Adrenal gland (tissue), 12 donors: ENCODE measurements around the gene IMP3. TPM values are rescaled to one million over a fixed set of nuclear protein-coding genes. Genes with fewer than 3 reads are reported as not detected.

Experiments
- DNase-seq, 7 donors: peaks; one replicate each; pipeline ENCODE4 v3.0.0-alpha.2; 2019 to 2020
- H3K27ac ChIP-seq, 5 donors: fragments of 200-600 bp; sonication (generic) in 4 of 5; 1 replicate in 3 of 5; 2 replicates in 2 of 5; pipeline versions ENCODE4 v1.5.1 to v1.8.0; 2016 to 2020; ENCODE audit warnings: mild to moderate bottlenecking in 1 of 5
- H3K27me3 ChIP-seq: fragments of 200-600 bp; 2 replicates; pipeline ENCODE4 v1.8.0; 2021
- H3K36me3 ChIP-seq, 2 donors: fragments of 200-600 bp; replicated peaks in 1 of 2; 1 replicate in 1 of 2; 2 replicates in 1 of 2; pipeline versions ENCODE4 v1.5.1 to v1.8.0; 2018 to 2022
- H3K4me1 ChIP-seq, 2 donors: fragments of 200-600 bp; replicated peaks in 1 of 2; 1 replicate in 1 of 2; 2 replicates in 1 of 2; pipeline versions ENCODE4 v1.5.1 to v1.8.0; 2018 to 2021
- H3K4me3 ChIP-seq, 4 donors: fragments of 200-600 bp; sonication (generic) in 3 of 4; one replicate each; pipeline ENCODE4 v1.5.1; 2016 to 2018
- H3K9me3 ChIP-seq, 3 donors: fragments of 200-600 bp; sonication (generic) in 1 of 3; replicated peaks in 1 of 3; 1 replicate in 2 of 3; 2 replicates in 1 of 3; pipeline versions ENCODE4 v1.5.1 to v1.8.0; 2016 to 2021
- POLR2A ChIP-seq, 2 donors: fragments of 450-650 bp; IDR thresholded peaks; one replicate each; pipeline ENCODE4 v1.6.1; 2017; ENCODE audit warnings: antibody characterized with exemption in 2 of 2, mild to moderate bottlenecking in 2 of 2, moderate library complexity in 1 of 2
- WGBS, 4 donors: extraction: QIAGEN DNeasy Blood & Tissue Kit in 2 of 4; methylation state at CpG; one replicate each; pipeline versions ENCODE4 v1.1.5 to v1.1.7; 2013 to 2017; 5-methylcytosine and 5-hydroxymethylcytosine counted together
- intact Hi-C, 2 donors: fragments of 100-400 bp; cut with DNase I; formaldehyde crosslinking; loops; one replicate each; pipeline versions ENCODE4 v1.14.1 to v1.15.0; 2022 to 2023
- polyA plus RNA-seq, 3 donors: library from polyadenylated mRNA; stranded (reverse); fragments of 200-250 nt in 2 of 3; fragments of 350-450 nt in 1 of 3; fragmentation: Illumina TruSeq in 1 of 3; extraction: RNeasy Lipid Tissue Mini Kit (QIAGEN cat#74804) in 1 of 3; gene quantifications; one replicate each; pipeline ENCODE4 v1.2.3, GENCODE V29; 2013 to 2014
- total RNA-seq, 9 donors: library from RNA; depleted of rRNA in 4 of 9; stranded (reverse); fragments of >200 nt in 4 of 9; fragments of 120-200 nt in 1 of 9; fragmentation: NEBNext Ultra II Directional in 1 of 9; extraction: Animal tissue kit (Norgen Biotek cat#: 25700) in 1 of 9; gene quantifications; one replicate each; pipeline versions ENCODE4 v1.1.0 to v1.2.4, GENCODE V29; 2013 to 2023
- TF ChIP-seq, protein P1 (sequence below), 6 experiments: fragments of 450-650 bp in 4 of 6; fragments of 200-600 bp in 2 of 6; sonication (generic) in 1 of 6; IDR thresholded peaks; 1 replicate in 5 of 6; 2 replicates in 1 of 6; pipeline versions ENCODE4 v1.5.1 to v1.8.0; 2016 to 2021; ENCODE audit warnings: antibody characterized with exemption in 6 of 6, mild to moderate bottlenecking in 2 of 6, moderate library complexity in 1 of 6
- donor health status: healthy with polysubstance abuse.
- donor health status: Bipolar disorder and iron deficiency.
- donor health status: DM: yes; HTN: yes; CAD: no.
- donor health status: DM: no; HTN: no; CAD: no.
- donor health status: DM: no; HTN: no; CAD: no.
- donor health status: DM: yes; HTN: yes; CAD: no.

Gene IMP3
- total and polyA plus RNA-seq, 12 donors, result 49.8 to 161 (median 84.0) TPM

DNA sequence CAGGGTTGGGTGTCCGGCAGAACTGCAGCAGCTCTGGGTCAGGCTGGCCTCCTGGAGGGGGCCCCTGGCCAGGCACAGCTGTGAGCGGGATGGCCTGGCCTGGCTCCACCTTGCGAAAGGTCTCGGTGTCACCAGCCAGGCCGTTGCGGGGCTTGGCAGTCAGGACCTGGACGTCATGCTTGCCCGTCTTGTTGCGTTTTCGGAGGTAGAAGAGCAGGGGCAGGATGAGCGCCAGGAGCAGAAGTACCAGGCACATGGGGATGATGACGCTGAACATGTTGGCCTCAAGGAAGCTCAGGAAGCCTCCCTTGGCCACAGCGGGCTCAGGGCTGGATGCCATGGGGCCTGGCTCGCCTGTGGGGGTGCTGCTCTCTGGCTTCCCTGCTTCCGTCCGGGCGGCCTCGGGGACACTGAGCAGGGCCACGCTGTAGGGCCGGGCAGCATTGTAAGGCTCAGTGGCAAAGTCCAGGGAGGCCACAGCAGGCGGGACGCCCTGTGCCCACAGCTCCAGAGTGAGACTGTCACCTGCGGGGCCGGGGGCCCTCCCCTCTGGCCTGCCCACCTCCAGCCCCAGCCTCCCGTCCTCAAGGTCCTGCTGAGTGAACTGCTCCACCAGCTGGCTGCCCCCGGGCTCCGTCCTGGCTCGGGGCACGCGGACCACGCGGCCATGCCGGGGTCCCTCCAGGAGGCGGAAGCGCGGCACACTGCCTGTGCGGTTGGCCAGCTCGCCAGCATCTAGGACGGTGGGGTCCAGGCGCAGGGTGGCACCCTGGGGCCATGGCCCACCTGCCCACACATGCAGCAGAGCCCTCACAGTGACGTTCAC is 35.8 kb upstream of the IMP3 start:
- TF ChIP-seq, protein P1, sequence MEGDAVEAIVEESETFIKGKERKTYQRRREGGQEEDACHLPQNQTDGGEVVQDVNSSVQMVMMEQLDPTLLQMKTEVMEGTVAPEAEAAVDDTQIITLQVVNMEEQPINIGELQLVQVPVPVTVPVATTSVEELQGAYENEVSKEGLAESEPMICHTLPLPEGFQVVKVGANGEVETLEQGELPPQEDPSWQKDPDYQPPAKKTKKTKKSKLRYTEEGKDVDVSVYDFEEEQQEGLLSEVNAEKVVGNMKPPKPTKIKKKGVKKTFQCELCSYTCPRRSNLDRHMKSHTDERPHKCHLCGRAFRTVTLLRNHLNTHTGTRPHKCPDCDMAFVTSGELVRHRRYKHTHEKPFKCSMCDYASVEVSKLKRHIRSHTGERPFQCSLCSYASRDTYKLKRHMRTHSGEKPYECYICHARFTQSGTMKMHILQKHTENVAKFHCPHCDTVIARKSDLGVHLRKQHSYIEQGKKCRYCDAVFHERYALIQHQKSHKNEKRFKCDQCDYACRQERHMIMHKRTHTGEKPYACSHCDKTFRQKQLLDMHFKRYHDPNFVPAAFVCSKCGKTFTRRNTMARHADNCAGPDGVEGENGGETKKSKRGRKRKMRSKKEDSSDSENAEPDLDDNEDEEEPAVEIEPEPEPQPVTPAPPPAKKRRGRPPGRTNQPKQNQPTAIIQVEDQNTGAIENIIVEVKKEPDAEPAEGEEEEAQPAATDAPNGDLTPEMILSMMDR (IDR thresholded peaks at IDR 0.05), result no peak
- TF ChIP-seq POLR2A (IDR thresholded peaks at IDR 0.05), result no peak
- peaks cover 0 to 8% of the 10 kb centered on the region in 2 donors for H3K4me1 ChIP-seq
- no peaks in the 10 kb centered on the region for H3K36me3 ChIP-seq
- WGBS, 4 donors, result 80 to 91% (median 89%) methylated on average over 10 to 41 of the region's 41 CpGs
- DNase-seq, result no peak
- intact Hi-C loops, result no loop called here
- no peaks in the 10 kb centered on the region for H3K27me3 ChIP-seq
- H3K27ac ChIP-seq, result peak overlapping the region in 1 of 5 donors; percentile 35
- H3K4me3 ChIP-seq, result no peak overlapping the region
- H3K9me3 ChIP-seq, result no peaks in the 10 kb centered on the region

DNA sequence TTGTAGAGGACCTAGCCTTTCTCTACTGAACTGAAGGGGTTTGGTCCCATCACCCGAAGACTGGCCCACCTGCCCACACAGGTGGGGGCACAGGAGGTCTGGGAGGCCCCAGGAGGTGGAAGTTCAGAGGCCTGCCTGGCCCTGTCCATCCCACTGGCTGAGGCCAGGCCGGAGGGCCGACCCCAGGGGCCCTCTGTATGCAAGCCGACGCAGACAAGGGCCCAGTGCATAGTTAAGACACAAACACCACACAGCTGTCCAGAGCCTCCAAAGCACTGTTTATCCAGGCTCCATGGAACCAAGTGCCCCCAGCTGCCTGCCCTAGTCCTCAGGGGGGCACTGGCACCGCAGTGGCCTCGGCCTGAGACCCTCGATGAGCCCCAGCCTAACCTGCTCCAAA is 34.3 kb upstream of the IMP3 start:
- Histone ChIP-seq H3K4me1 (peaks cover 0 to 8% of the 10 kb centered on the region in 2 donors), H3K4me3 (no peak overlapping the region), H3K27me3 (no peaks in the 10 kb centered on the region), H3K36me3 (no peaks in the 10 kb centered on the region), H3K27ac (peak overlapping the region in 1 of 5 donors; percentile 73), H3K9me3 (no peaks in the 10 kb centered on the region)
- TF ChIP-seq POLR2A (IDR thresholded peaks at IDR 0.05), result no peak
- TF ChIP-seq, protein P1 (IDR thresholded peaks at IDR 0.05), result no peak
- intact Hi-C loops, result no loop called here
- 57 to 83% (median 71%) methylated on average over 1 to 8 of the region's 8 CpGs for WGBS, 4 donors
- DNase-seq, result no peak

DNA sequence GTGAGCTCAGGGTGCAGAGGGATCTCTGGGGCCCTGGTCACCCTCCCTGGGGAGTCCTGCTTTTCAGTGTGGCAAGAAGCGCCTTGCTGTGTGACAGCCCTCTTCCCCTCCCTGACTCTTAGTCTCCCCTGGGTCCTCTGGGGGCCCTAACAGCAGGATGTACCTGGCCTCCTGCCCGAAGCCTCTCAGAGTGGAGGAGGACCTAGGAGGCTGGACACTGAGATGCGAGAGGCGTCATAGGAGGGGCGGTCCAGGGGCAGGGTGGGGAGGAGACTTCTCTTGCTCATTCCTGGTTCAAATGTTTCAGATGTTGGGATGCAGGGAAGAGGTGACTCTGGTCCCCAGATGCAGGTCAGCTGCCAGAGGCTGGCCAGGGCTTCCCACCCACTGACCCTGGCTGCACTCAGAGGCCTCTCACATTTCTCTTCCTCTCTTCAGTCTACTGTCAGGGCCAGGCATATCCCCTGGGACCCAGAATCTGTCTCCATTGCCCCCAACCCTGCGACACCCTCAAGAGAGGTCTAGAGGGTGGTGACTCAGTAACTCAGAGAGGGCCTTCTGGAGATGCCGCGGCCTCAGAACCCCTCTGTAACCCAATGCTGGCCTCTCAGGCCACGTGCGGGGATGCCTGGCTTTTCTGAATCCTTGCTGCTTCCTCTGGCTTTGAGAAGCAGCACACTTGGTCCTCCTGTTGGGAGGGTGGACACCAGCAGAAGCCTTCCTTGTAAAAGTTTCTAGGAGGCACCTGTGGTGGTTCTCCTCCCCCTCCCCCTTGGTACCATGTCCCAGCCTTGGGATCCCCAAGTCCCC is 33.6 kb upstream of the IMP3 start:
- no peaks in the 10 kb centered on the region for H3K36me3 ChIP-seq
- DNase-seq, result peak in 5 of 7 donors; percentile 43 to 77 (median 54)
- peaks cover 0 to 8% of the 10 kb centered on the region in 2 donors for H3K4me1 ChIP-seq
- no peaks in the 10 kb centered on the region for H3K9me3 ChIP-seq
- 71 to 82% (median 76%) methylated on average over 7 to 10 of the region's 10 CpGs for WGBS, 4 donors
- no peak for TF ChIP-seq POLR2A (IDR thresholded peaks at IDR 0.05)
- TF ChIP-seq, protein P1 (IDR thresholded peaks at IDR 0.05), result no peak
- H3K27me3 ChIP-seq, result no peaks in the 10 kb centered on the region
- intact Hi-C loops, result no loop called here
- no peak overlapping the region for H3K4me3 ChIP-seq
- peak overlapping the region in 2 of 5 donors; percentile 60 to 73 for H3K27ac ChIP-seq
